HG03159 (cell line): ENCODE measurements around the gene DCLRE1C.
"Not testable (repeated sequence)": the region's sequence is repeated elsewhere in the genome, so short reads cannot be mapped to it uniquely, and the experiment has no call there.

Experiments
- ATAC-seq: cut with Tn5 transposase; IDR thresholded peaks from one replicate; pipeline ENCODE4 v1.9.1; 2021; ENCODE audit warnings: mild to moderate bottlenecking, moderate library complexity; ENCODE audit not compliant: unreplicated experiment

Gene DCLRE1C

GRCh38 chr10:14954001-14954770, at the start of gene DCLRE1C:
Gene DCLRE1C (minus strand): TSS chr10:14954096. CDS start chr10:14954010, 86 bp downstream.
- peak; percentile 73 for ATAC-seq

- ATAC-seq: no peak
Measured at GRCh38 chr10:14995964-14996565, 42.2 kb upstream of the DCLRE1C start.

- not testable (repeated sequence) for ATAC-seq
Measured at GRCh38 chr10:14993500-14994455, 39.9 kb upstream of the DCLRE1C start.

GRCh38 chr10:14992336-14992735, 38.4 kb upstream of the DCLRE1C start:
- ATAC-seq: not testable (repeated sequence)

GRCh38 chr10:14991035-14991749, 37.3 kb upstream of the DCLRE1C start:
- not testable (repeated sequence) for ATAC-seq

- not testable (repeated sequence) for ATAC-seq
Measured at GRCh38 chr10:14989552-14989951, 35.7 kb upstream of the DCLRE1C start.

GRCh38 chr10:14982744-14983143, 28.8 kb upstream of the DCLRE1C start:
- ATAC-seq: no peak

GRCh38 chr10:14975672-14976273, 21.9 kb upstream of the DCLRE1C start:
- no peak for ATAC-seq

- not testable (repeated sequence) for ATAC-seq
Measured at GRCh38 chr10:14974153-14974998, 20.5 kb upstream of the DCLRE1C start.

- ATAC-seq: no peak
Measured at GRCh38 chr10:14971867-14972448, 18.1 kb upstream of the DCLRE1C start.

GRCh38 chr10:14967897-14968296, 14.0 kb upstream of the DCLRE1C start:
- ATAC-seq: no peak

- peak; percentile 77 for ATAC-seq
Measured at GRCh38 chr10:14959221-14960057, 5.5 kb upstream of the DCLRE1C start, which contains the start of gene MEIG1. Gene MEIG1 (plus strand): TSS chr10:14959388. CDS start chr10:14966469, 7,081 bp downstream.

GRCh38 chr10:14958872-14959220, 5.0 kb upstream of the DCLRE1C start:
- ATAC-seq: no peak

- ATAC-seq: no peak
Measured at GRCh38 chr10:14954934-14955333, 1.0 kb upstream of the DCLRE1C start.

- peak; percentile 40 for ATAC-seq
Measured at GRCh38 chr10:14953424-14954000, 384 bp downstream of the DCLRE1C start.

- ATAC-seq: no peak
Measured at GRCh38 chr10:14952851-14953423, 959 bp downstream of the DCLRE1C start.

- no peak for ATAC-seq
Measured at GRCh38 chr10:14949291-14949690, 4.6 kb downstream of the DCLRE1C start.
